ENCODE data around the gene ERBB3.

The ERBB3 gene

GRCh38 chr12:56107242-56107641 lies 27.3 kb downstream of the ERBB3 start (continued):
- TF ChIP-seq REST (tag by site-specific recombination; IDR thresholded peaks at IDR 0.05) (no peak), HIC1 (tag by site-specific recombination; IDR thresholded peaks at IDR 0.05) (no peak), YY1 (tag by site-specific recombination; IDR thresholded peaks at IDR 0.05) (no peak), GLI2 (tag by site-specific recombination; IDR thresholded peaks at IDR 0.05; ENCODE audit: borderline replicate concordance, low read depth) (no peak), HOXC10 (CRISPR knock-in tag; IDR thresholded peaks at IDR 0.05) (no peak), TCF7L2 (IDR thresholded peaks at IDR 0.05; ENCODE audit: borderline replicate concordance, low read depth, low read length) (no peak), ZNF37A (tag by site-specific recombination; IDR thresholded peaks at IDR 0.05) (no peak)

- no peak overlapping the region for H3K4me3 ChIP-seq (ENCODE audit: low read depth, low read length)
- ChIA-PET CTCF (interaction anchor here (0.6 to 1.2 kb wide), 2 partner anchors 42 to 148 kb away, joined by 3 to 4 read pairs; partner anchors contain the start of genes ANKRD52 and MYL6B), POLR2A (interaction anchor here (1.7 kb wide), 1 partner anchor 31 kb away, joined by 4 read pairs; no protein-coding TSS in a partner anchor)
- H3K4me1 ChIP-seq (ENCODE audit: control insufficient read depth, insufficient read depth, low read length), result 0 out of 2 replicates have a peak, but pooled peaks cover 2% of the 10 kb centered on the region
- no peaks in the 10 kb centered on the region for H3K9me3 ChIP-seq (ENCODE audit: control insufficient read depth, insufficient read depth, low read depth, low read length)
- no peak for TF ChIP-seq ZNF623 (tag by site-specific recombination; IDR thresholded peaks at IDR 0.05)
- no peak for TF ChIP-seq ZNF266 (tag by site-specific recombination; IDR thresholded peaks at IDR 0.05; ENCODE audit: low read depth)
- TF ChIP-seq ZNF311 (tag by site-specific recombination; IDR thresholded peaks at IDR 0.05; ENCODE audit: borderline replicate concordance), result no peak
- TF ChIP-seq ZNF785 (tag by site-specific recombination; IDR thresholded peaks at IDR 0.05), result no peak
- no peak for TF ChIP-seq ZNF670 (tag by site-specific recombination; IDR thresholded peaks at IDR 0.05; ENCODE audit: low read depth)
- no peak for TF ChIP-seq ZNF146 (tag by site-specific recombination; IDR thresholded peaks at IDR 0.05)
- no peak for TF ChIP-seq SP2 (tag by site-specific recombination; IDR thresholded peaks at IDR 0.05)
- TF ChIP-seq ZNF16 (tag by site-specific recombination; IDR thresholded peaks at IDR 0.05; ENCODE audit: low read depth), result no peak
- TF ChIP-seq ZNF19 (tag by site-specific recombination; IDR thresholded peaks at IDR 0.05; ENCODE audit: low read depth), result no peak
- TF ChIP-seq ZNF280C (tag by site-specific recombination; IDR thresholded peaks at IDR 0.05), result no peak
- no peak for TF ChIP-seq ZNF555 (tag by site-specific recombination; conservative IDR thresholded peaks at IDR 0.05)
- no peak for TF ChIP-seq ZNF580 (tag by site-specific recombination; IDR thresholded peaks at IDR 0.05)
- TF ChIP-seq ZNF544 (tag by site-specific recombination; IDR thresholded peaks at IDR 0.05), result no peak
- TF ChIP-seq ZNF514 (tag by site-specific recombination; IDR thresholded peaks at IDR 0.05), result no peak
- no peak for TF ChIP-seq OSR2 (tag by site-specific recombination; IDR thresholded peaks at IDR 0.05)
- H3K27ac ChIP-seq (ENCODE audit: extremely low read depth, low read depth, low read length), result no peak overlapping the region
- H3K36me3 ChIP-seq (ENCODE audit: control insufficient read depth in 2 of 2, insufficient read depth in 1 of 2, low read length in 2 of 2), result peaks cover 53 to 86% of the 10 kb centered on the region in 2 experiments
Observed at GRCh38 chr12:56110571-56110970, 30.6 kb downstream of the ERBB3 start.

Measured in HEK293 (cell line).